HG03432 (cell line): ENCODE measurements around the gene PTPRN2.

ENCODE experiments used
- ATAC-seq: cut with Tn5 transposase; IDR thresholded peaks from one replicate; pipeline ENCODE4 v1.9.1; 2021; ENCODE audit warnings: mild to moderate bottlenecking, moderate library complexity; ENCODE audit not compliant: unreplicated experiment

Gene PTPRN2

GRCh38 chr7:158289761-158290523 is 297.7 kb downstream of the PTPRN2 start:
- ATAC-seq, result no peak

- no peak for ATAC-seq
Observed at GRCh38 chr7:158289231-158289630, 298.4 kb downstream of the PTPRN2 start.

GRCh38 chr7:158286210-158286609 is 301.4 kb downstream of the PTPRN2 start:
- no peak for ATAC-seq

- no peak for ATAC-seq
Observed at GRCh38 chr7:158285383-158285770, 302.2 kb downstream of the PTPRN2 start.

GRCh38 chr7:158284617-158285382 is 302.8 kb downstream of the PTPRN2 start:
- ATAC-seq, result no peak

- no peak for ATAC-seq
Observed at GRCh38 chr7:158284121-158284520, 303.5 kb downstream of the PTPRN2 start.

- no peak for ATAC-seq
Observed at GRCh38 chr7:158283016-158283974, 304.3 kb downstream of the PTPRN2 start.

- no peak for ATAC-seq
Observed at GRCh38 chr7:158282461-158283001, 305.1 kb downstream of the PTPRN2 start.

- ATAC-seq, result no peak
Observed at GRCh38 chr7:158281441-158281840, 306.2 kb downstream of the PTPRN2 start.

GRCh38 chr7:158280448-158281144 is 307.0 kb downstream of the PTPRN2 start:
- no peak for ATAC-seq

- no peak for ATAC-seq
Observed at GRCh38 chr7:158279539-158280447, 307.8 kb downstream of the PTPRN2 start.

GRCh38 chr7:158278745-158279320 is 308.8 kb downstream of the PTPRN2 start:
- no peak for ATAC-seq

- ATAC-seq, result no peak
Observed at GRCh38 chr7:158277219-158278141, 310.1 kb downstream of the PTPRN2 start.

- ATAC-seq, result no peak
Observed at GRCh38 chr7:158276414-158277218, 311.0 kb downstream of the PTPRN2 start.

- no peak for ATAC-seq
Observed at GRCh38 chr7:158275711-158276413, 311.8 kb downstream of the PTPRN2 start.

GRCh38 chr7:158274996-158275395 is 312.6 kb downstream of the PTPRN2 start:
- ATAC-seq, result no peak
